HG02571 (cell line): Measurements from ENCODE around the gene LRRTM4.

ENCODE experiments used
- ATAC-seq: cut with Tn5 transposase; IDR thresholded peaks from one replicate; pipeline ENCODE4 v1.9.1; 2021; ENCODE audit warnings: mild to moderate bottlenecking, moderate library complexity; ENCODE audit not compliant: unreplicated experiment

The LRRTM4 gene

GRCh38 chr2:77479395-77479794, 42.8 kb downstream of the LRRTM4 start:
- ATAC-seq, result no peak

GRCh38 chr2:77470096-77470495, 52.1 kb downstream of the LRRTM4 start:
- ATAC-seq, result no peak

- no peak for ATAC-seq
These were observed 53.1 kb downstream of the LRRTM4 start for GRCh38 chr2:77469106-77469505.

- ATAC-seq, result no peak
These were observed 62.3 kb downstream of the LRRTM4 start for GRCh38 chr2:77459840-77460239.

DNA sequence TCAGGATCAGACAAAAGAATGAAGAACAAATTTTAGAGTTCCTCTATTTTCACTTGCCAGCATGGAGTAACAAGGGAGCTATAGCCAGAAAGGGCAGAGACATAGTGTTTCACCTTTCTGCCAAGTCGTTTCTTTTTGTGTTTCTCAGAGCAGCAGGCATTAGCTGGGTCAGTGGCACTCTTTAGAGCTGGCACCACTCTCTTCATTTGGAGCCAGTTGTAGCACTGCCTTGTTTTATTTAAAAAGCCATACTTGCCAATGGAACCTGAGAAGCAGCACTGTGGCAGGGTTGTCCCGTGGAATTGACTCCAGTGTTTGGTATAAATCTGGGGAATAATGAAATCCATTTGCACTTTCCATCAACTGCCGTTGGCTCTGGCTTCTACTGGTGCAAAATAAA, 64.0 kb downstream of the LRRTM4 start:
- ATAC-seq, result no peak

GRCh38 chr2:77457665-77458064, 64.5 kb downstream of the LRRTM4 start:
- no peak for ATAC-seq

DNA sequence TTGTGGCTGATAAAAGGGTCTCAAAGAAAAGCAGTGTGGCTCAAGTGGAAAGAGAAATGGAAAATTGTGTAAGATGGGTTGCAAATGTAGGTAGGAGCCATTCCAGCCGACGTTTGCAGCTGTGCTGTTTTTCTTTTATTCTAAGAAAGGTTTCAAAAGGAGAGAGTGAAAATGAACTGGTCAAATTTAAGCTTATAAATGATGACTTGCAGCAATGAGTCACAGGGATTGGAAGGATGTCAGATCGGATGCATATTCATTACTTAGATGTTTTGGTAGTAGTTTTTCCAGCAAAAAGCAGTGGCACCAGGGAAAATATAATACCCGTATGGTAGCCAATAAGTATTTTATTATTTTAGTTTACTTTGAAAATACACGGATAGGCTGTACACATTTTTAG, 79.1 kb downstream of the LRRTM4 start:
- no peak for ATAC-seq

DNA sequence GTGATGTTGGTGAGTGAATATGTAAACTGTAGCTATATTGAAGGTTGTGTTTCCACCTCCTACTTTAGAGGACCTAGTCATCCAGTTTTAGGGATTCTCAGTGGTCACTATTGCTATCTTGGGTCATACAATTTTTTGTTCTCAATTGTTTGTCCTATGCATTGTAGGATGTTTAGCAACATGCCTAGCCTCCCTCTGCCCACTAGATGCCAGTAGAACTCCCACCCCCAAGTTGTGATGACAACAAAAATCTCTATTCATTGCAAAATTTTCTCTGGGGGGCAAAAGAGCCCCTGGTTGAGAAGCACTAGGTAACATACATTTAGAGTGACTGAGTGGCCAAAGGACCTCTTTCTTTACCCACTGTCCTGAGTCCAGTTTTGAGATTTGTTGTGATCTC, 87.3 kb downstream of the LRRTM4 start:
- ATAC-seq, result no peak

- no peak for ATAC-seq
These were observed 93.2 kb downstream of the LRRTM4 start for GRCh38 chr2:77428946-77429345.

DNA sequence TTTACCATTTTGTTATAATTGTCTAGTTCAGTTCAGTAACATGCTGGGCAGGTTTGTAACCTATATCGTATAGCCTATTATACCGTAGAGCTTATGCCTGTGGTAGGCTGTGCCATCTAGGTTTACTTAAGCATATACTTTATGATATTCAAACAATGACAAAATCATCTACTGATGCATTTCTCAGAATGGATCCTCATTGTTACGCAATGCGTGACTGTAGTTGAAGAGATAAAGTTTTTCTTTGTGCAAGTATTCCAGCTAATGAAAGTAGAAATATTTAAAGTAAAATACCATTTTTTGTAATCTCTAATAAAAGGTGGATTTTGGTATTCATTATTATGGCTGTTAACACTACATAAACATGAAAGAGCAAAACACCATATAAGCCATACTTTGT, 100.2 kb downstream of the LRRTM4 start:
- ATAC-seq, result no peak

DNA sequence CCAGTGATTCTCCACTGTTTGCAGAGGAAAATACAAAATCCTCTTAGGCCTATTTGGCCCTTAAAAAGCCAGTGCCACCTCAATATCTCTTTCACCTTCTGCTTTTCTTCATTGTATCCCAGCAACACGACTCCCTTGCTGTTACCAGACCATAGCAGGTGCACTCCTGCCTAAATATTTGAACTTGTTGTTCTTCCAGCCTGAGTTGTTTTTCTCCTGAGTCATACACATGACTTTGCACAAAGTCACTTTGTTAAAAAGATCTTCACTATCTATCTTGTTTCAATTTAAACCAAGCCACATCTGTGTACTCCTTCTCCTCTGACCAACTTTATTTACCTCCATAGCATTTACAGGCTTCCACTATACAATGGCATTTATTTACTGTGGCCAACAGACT, 103.6 kb downstream of the LRRTM4 start:
- no peak for ATAC-seq

DNA sequence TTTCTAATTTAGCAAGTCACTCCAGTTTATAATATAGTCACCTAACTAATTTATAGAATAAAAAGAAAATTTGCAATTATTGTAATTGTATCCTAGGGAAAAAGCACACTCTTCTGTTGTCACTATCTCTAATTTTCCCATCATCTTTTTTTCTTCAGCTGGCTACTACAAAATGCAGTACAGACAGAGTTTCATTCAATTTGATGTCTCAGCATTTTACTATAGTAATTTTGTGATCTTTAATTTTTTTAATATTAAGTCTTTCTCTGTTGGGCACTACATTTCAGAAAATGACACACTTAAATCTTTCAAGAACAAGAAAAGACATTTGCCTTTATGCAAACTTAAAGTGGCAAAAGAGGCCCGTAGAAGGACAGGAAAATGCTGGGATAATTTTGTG, 118.0 kb downstream of the LRRTM4 start:
- ATAC-seq, result no peak

- ATAC-seq, result no peak
These were observed 123.1 kb downstream of the LRRTM4 start for GRCh38 chr2:77398970-77399600.

GRCh38 chr2:77397763-77398162, 124.4 kb downstream of the LRRTM4 start:
- no peak for ATAC-seq

- ATAC-seq, result no peak
These were observed 127.2 kb downstream of the LRRTM4 start for GRCh38 chr2:77395011-77395410.

- ATAC-seq, result no peak
These were observed 131.1 kb downstream of the LRRTM4 start for GRCh38 chr2:77391119-77391518.

DNA sequence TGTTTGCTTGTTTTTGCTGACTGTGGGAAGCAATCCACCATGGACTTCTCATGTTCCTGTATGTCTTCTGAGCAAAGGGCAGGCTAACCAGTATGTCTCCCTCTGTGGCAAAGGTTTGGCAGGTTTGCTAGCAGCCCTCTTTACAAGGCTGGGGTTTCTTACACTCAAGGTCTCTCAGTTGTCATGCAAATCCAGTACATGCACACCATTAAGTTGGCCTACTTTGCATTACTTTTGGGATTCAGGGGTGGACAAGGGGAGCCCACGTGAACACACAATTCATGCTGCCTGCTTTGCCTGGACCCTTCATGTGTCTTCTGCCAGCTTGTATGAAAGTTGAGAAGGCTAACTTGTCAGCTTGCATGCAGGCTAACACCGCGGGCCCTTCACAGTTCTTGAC, 134.9 kb downstream of the LRRTM4 start:
- no peak for ATAC-seq

GRCh38 chr2:77372636-77373035, 149.5 kb downstream of the LRRTM4 start:
- no peak for ATAC-seq

GRCh38 chr2:77370511-77370910, 151.7 kb downstream of the LRRTM4 start:
- ATAC-seq, result no peak

- no peak for ATAC-seq
These were observed 158.9 kb downstream of the LRRTM4 start for GRCh38 chr2:77363277-77363676.

DNA sequence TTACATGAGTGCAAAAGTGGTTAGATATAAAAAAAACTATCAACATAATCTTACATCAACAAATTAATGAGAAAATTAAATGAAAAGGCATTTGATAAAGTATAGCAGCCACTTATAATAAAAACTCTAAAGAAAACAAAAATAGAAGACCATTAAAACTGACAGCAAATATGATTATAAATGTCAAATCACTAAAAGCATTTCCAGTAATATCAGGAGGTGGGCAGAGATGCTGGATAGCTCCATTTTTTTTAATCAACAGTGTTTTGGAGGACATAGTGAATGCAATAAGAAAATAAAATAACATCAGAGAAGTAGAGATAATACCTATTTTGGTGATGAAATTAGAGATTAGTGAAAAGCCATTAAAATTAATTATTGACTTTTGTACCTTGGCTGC, 173.4 kb downstream of the LRRTM4 start:
- no peak for ATAC-seq

GRCh38 chr2:77336013-77336412, 186.2 kb downstream of the LRRTM4 start:
- no peak for ATAC-seq

DNA sequence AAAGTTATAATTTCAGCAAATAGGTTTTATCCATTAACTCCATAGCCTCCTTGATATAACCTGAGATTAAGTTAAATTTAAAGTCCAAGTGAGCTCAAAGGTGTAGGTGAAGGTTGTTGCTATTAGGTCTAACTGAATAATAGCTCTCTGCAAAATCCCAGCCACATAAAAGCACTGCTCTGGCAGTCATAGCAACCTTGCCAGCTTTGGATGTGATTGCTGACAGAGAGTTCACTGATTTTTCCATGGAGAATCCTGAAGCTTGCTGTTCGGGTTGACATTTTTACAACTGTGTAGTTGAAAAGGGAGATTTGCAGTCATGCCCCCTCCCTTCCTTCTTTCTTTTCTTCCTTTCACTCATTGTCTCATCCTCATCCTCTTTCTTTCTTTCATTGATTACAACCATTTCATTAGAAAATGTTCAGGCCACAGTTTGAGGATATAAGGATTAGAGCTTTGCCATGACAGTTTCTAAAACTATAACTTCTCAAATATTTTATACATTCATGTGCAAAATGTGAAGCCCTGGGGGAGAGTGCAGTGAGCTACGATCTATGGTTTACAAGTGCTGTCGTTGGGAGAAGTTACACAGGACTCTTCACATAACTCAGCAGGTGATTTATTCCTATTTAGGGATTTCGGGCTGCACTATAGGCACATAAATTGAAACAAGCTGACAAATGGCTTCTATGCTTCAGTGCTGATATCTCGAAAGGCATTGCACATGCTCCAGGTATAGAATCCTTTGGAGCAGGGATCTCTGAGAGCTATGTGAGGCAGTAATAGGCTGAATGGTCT, 193.8 kb downstream of the LRRTM4 start:
- ATAC-seq, result no peak
